Mononuclear cell (primary cell): ENCODE measurements around the gene ALOX12. TPM values are rescaled to one million over a fixed set of nuclear protein-coding genes. Genes with fewer than 3 reads are reported as not detected.
A peak's percentile ranks its signal among the peaks of the same experiment; 100 is the strongest.
"Not testable (repeated sequence)": the region's sequence is repeated elsewhere in the genome, so short reads cannot be mapped to it uniquely, and the experiment has no call there.

ENCODE experiments used
- H3K27me3 ChIP-seq: 2 replicates; pipeline ENCODE4 v1.6.0; 2011; ENCODE audit warnings: low read length, control low read depth; ENCODE audit not compliant: insufficient read depth
- H3K4me1 ChIP-seq: 2 replicates; pipeline ENCODE4 v1.5.1; 2011; ENCODE audit warnings: mild to moderate bottlenecking, low read length, control low read depth; ENCODE audit not compliant: insufficient read depth
- H3K4me3 ChIP-seq: 2 replicates; pipeline ENCODE4 v1.5.1; 2011; ENCODE audit warnings: mild to moderate bottlenecking, low read length, moderate library complexity
- H3K9me3 ChIP-seq: 2 replicates; pipeline ENCODE4 v1.5.1; 2011; ENCODE audit warnings: low read depth, mild to moderate bottlenecking, control low read depth, low read length
- total RNA-seq: library from RNA; depleted of rRNA; stranded (reverse); fragments of >200 nt; gene quantifications from one replicate; pipeline ENCODE4 v1.2.3, GENCODE V29; 2012

The ALOX12 gene
- total RNA-seq, 1 donor = 4.4 TPM

DNA sequence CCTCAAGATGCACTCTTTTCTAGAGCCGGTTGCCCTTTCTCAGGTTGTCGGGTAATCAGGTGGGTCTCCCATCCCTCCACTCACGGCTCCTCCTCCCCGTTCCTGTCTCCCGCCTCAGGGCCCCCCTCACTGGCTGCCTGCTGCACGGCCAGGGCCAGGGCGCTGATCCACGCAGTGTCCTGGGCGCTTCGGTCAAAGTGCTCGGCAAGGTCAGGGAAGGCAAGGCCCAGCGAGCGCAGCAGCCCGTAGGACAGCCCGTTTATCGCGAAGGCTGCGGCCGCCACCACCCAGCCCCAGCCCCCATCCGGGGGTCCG, 47.3 kb downstream of the ALOX12 start:
- peaks cover 48% of the 10 kb centered on the region for H3K4me1 ChIP-seq
- H3K27me3 ChIP-seq = peaks cover 38% of the 10 kb centered on the region
- peak overlapping the region; percentile 30 for H3K4me3 ChIP-seq
- no peaks in the 10 kb centered on the region for H3K9me3 ChIP-seq

DNA sequence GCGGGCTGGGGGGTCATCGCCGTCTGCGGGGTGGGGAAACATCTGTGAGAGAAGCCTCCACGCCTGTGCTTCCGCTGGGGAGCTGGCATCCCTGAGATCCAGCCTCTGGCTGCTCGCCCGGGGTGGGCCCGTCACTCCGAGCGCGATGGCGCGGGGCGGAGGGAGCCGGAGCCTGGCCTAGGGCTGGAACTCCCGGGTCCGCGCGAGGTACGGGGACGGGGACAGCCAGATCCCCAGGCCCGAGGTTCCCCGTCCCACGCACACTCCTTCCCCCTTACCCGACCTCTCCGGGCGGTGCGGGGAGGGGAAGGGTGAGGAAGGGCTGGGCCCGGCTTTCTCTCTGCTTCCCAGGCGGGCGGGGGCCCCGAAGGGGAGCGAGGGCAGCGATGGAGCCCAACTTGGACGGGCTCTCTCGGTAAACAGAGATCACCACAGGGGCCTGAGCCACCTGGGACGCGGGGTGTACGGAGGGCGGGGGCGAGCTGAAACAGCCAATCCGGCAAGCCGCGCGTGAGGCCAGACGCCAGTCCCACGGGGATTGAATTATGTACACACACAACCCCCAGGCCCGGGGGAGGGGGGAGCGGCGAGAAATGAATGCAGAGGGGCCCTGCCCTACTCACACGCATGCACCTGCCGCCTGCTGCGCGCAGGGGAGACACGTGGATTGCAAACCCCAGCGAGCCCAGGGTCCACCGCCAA, 47.8 kb downstream of the ALOX12 start, which contains the start of gene SLC16A11:
SLC16A11 (minus strand) TSS at position 596 of the 702 bp plus-strand sequence; CDS start at position 17, 579 bp downstream.
- Histone ChIP-seq H3K4me3 (peak within 1 kb of the TSS; percentile 30), H3K9me3 (no peaks in the 10 kb centered on the region), H3K4me1 (peaks cover 48% of the 10 kb centered on the region), H3K27me3 (peaks cover 38% of the 10 kb centered on the region)

DNA sequence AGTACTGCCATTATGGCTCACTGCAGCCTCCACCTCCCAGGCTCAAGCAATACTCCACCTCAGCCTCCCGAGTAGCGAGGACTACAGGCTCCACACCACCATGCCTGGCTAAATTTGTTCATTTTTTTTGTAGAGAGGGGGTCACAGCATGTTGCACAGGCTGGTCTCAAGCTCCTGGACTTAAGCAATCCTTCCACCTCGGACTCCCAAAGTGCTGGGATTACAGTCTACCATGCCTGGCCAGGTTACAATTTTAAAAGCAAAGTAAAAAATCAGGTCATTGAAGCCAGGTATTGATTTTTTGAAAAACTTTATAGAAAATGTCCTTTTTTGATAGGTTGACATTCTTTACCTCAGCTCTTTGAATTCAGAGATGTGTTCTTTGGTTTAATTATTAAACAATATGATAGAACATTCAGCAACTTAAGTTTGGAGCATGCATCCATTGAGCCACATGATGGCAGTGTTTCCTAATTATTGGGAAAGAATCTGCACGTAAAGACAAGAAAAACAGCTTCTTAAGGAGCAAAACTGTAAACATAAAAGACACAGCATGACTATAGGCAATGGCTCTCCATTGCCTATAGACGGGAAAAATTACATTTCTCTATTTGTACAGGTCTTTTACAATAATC, 49.8 kb downstream of the ALOX12 start:
- Histone ChIP-seq H3K4me1 (peaks cover 48% of the 10 kb centered on the region), H3K9me3 (no peaks in the 10 kb centered on the region), H3K27me3 (peaks cover 38% of the 10 kb centered on the region), H3K4me3 (no peak overlapping the region)

DNA sequence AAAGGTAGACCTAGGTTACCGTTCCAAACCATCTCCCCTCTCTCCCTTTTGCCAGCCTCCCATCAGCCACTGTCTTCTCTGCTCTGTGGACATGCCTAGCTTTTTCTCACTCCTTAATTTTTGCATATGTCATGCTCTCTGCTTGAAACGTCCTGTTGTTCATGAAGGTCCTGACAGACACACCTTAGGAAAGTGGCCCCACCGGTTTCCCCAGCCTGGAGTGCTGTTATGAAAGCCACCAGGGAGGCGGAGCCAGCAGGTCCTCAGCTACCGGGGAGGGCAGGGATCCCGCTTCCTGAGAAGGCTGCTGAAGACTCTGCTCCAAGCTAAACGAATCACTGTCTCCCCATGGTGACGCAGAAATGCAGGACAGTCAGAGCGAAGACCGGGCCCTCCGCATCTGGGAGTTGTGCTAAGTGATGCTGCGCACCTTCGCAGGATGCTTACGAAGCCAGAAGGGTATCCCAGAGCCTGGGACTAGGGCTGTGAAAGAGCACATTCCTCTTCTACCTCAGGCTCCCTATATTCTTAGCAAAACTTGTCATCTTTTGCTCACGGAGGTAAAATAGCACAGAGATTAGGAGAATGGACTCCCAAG, 50.4 kb downstream of the ALOX12 start:
- Histone ChIP-seq H3K4me3 (peak overlapping the region; percentile 17), H3K4me1 (peaks cover 48% of the 10 kb centered on the region), H3K9me3 (no peaks in the 10 kb centered on the region), H3K27me3 (peaks cover 37% of the 10 kb centered on the region)

DNA sequence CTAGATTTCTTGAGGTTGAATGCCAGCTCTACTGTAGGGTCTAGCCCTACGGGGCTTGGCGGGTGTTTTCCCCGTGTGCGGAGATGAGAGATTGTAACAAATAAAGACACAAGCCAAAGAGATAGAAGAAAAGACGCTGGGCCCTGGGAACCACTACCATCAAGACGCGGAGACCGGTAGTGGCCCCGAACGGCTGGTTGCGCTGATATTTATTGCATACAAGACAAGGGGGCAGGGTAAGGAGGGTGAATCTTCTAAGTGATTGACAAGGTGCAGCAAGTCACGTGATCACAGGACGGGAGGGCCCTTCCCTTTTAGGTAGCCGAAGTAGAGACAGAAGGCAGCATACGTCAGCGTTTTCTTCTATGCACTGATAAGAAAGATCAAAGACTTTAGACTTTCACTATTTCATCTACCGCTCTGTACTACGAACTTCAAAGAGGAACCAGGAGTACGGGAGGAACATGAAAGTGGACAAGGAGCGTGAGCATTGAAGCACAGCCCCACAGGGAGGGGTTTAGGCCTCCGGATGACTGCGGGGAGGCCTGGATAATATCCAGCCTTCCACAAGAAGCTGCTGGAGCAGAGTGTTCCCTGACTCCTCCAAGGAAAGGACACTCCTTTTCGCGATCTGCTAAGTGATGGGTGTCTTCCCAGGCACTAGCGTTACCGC, 51.0 kb downstream of the ALOX12 start:
- H3K4me1 ChIP-seq = peaks cover 44% of the 10 kb centered on the region
- H3K9me3 ChIP-seq = not testable (repeated sequence)
- H3K4me3 ChIP-seq = peak overlapping the region; percentile 17
- peaks cover 31% of the 10 kb centered on the region for H3K27me3 ChIP-seq

DNA sequence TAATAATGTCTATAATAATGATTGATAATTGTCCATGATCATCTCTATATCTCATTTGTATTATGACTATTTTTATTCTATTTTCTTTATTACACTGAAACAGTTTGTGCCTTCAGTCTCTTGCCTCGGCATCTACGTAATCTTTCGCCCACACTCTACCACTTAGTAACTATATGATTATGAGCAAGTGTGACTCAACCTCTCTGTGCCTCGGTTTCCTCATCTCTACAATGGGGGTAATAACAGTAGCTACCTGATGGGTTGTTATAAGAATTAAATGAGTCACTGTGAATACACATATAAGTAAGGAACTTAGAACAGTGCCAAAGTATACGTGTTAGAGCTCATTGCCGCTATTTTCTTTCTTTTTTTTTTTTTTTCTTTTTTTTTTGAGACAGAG, 51.7 kb downstream of the ALOX12 start:
- Histone ChIP-seq H3K9me3 (no peaks in the 10 kb centered on the region), H3K4me3 (no peak overlapping the region), H3K27me3 (peaks cover 27% of the 10 kb centered on the region)

DNA sequence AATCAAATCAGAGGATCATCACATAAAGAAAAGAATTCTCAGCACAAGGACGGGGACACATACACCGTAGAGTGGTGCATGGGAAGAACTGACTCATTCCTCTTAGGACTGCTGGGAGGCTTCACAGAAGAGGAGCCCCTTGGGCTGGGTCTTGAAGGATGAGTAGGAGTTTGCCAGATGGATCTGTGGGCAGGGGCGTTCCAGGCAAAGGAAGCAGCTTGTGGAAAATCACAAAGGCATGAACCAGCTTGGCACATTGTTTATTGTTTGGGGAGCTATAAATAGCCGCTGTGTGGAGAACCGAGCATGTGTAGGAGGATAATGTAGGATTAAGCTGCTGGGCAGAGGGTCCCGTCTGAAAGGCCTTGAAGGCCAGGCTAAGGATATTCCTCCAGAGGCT, 53.1 kb downstream of the ALOX12 start:
- Histone ChIP-seq H3K4me1 (peaks cover 27% of the 10 kb centered on the region), H3K4me3 (no peak overlapping the region), H3K27me3 (peaks cover 16% of the 10 kb centered on the region), H3K9me3 (no peaks in the 10 kb centered on the region)

More for the DNA sequence above, 51.7 kb downstream of the ALOX12 start:
- peaks cover 37% of the 10 kb centered on the region for H3K4me1 ChIP-seq

DNA sequence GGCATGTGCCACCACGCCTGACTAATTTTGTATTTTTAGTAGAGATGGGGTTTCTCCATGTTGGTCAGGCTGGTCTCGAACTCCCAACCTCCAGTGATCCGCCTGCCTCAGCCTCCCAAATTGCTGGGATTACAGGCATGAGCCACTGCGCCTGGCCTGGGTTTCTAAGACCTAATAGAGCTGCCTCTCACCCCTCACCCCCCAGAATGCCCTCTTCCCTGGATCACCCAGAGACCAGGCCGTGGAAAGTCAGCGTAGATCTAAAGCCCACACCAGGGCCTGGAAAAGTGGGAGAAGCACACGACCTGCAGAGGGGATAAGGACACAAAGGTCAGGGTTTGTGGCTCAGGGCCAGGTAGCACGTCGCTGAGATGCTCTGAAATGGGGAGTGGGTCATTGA, 54.7 kb downstream of the ALOX12 start:
- not testable (repeated sequence) for H3K27me3 ChIP-seq, H3K9me3 ChIP-seq, H3K4me3 ChIP-seq
- peaks cover 33% of the 10 kb centered on the region for H3K4me1 ChIP-seq

DNA sequence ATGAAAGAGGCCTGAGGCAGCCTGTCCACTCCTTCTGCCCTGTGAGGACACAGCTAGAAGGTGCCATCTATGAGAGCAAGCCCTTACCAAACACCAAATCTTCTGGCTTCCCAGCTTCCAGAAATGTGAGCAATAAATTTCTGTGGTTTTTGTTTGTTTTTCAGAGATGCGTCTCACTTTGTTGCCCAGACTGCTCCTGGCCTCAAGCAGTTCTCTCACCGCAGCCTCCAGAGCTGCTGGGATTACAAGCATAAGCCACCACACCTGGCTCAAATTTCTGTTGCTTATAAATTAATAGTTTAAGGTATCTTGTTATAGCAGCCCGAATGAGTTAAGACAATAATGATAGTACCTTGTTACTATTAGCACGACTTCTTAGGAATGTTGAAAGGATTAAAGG, 60.5 kb downstream of the ALOX12 start:
- peaks cover 12% of the 10 kb centered on the region for H3K4me1 ChIP-seq
- no peak overlapping the region for H3K4me3 ChIP-seq
- no peaks in the 10 kb centered on the region for H3K27me3 ChIP-seq
- no peaks in the 10 kb centered on the region for H3K9me3 ChIP-seq

DNA sequence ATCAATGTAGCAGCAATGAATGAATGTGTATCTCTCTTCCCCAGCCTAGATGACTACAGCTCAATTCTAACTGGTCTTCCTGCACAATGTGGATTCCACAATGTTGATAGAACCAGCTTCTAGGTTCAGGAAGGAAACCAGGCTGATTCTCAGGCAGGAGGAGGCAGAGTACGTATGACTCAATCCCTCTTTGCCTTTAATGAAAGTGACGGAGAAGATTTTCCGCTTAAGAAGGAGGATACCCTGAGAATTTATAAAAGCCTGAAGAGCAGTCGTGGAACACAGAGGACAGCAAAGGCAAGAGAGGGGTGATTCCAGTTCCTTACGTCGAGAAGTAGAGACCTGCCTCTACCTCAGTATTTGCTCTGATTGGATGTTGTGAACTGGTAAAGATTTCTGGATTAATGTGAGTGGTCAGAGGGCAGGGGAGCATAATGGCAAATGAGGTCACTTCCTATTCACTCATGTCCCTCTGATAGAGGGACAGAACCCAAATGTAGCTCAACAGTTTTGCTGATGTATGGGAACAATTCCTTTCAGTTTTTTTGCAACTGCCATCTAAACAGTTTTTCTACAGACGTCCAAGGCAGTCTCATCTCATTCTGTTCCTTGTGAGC, 63.1 kb downstream of the ALOX12 start:
- no peak overlapping the region for H3K4me3 ChIP-seq
- H3K9me3 ChIP-seq = no peaks in the 10 kb centered on the region
- peaks cover 8% of the 10 kb centered on the region for H3K4me1 ChIP-seq
- no peaks in the 10 kb centered on the region for H3K27me3 ChIP-seq

Other genes with a start within 250 kb of the ALOX12 start
- 33.1 TPM for gene XAF1, start 240.0 kb upstream of the ALOX12 start, total RNA-seq
- gene FBXO39, start 219.8 kb upstream of the ALOX12 start, total RNA-seq = 0.73 TPM
- gene TEKT1, start 164.3 kb upstream of the ALOX12 start, total RNA-seq = not detected
- 76.8 TPM for gene RNASEK, start 16.6 kb downstream of the ALOX12 start, total RNA-seq
- not detected for gene BCL6B, start 27.0 kb downstream of the ALOX12 start, total RNA-seq
- gene SLC16A13, start 40.0 kb downstream of the ALOX12 start, total RNA-seq = 0.42 TPM
- gene SLC16A11, start 48.0 kb downstream of the ALOX12 start, total RNA-seq = 0.63 TPM
- gene CLEC10A, start 84.2 kb downstream of the ALOX12 start, total RNA-seq = 8.6 TPM
- gene ASGR2, start 118.8 kb downstream of the ALOX12 start, total RNA-seq = 12.9 TPM
- gene ASGR1, start 183.3 kb downstream of the ALOX12 start, total RNA-seq = 4.6 TPM
- 9.0 TPM for gene DLG4, start 223.8 kb downstream of the ALOX12 start, total RNA-seq
- gene ACADVL, start 223.9 kb downstream of the ALOX12 start, total RNA-seq = 143 TPM
- gene DVL2, start 238.5 kb downstream of the ALOX12 start, total RNA-seq = 23.1 TPM
- 6.5 TPM for gene PHF23, start 243.4 kb downstream of the ALOX12 start, total RNA-seq
- gene GABARAP, start 246.4 kb downstream of the ALOX12 start, total RNA-seq = 396 TPM